Transverse colon (tissue), 4 donors: ENCODE measurements around the gene SLC17A3.

Source experiments
- CTCF ChIP-seq, 5 experiments: fragments of 200-600 bp in 3 of 5; fragments of 450-650 bp in 2 of 5; sonication (generic) in 3 of 5; IDR thresholded peaks; 1 replicate in 2 of 5; 2 replicates in 3 of 5; pipeline ENCODE4 v1.5.1; 2016 to 2017; ENCODE audit warnings: antibody characterized with exemption in 5 of 5, inconsistent platforms in 3 of 5, mild to moderate bottlenecking in 2 of 5, moderate library complexity in 1 of 5
- POLR2A ChIP-seq: fragments of 450-650 bp; IDR thresholded peaks from one replicate; pipeline ENCODE4 v1.6.1; 2016; ENCODE audit warnings: antibody characterized with exemption, mild to moderate bottlenecking, moderate library complexity
- POLR2AphosphoS5 ChIP-seq, 3 donors: sonication (generic); formaldehyde crosslinking; IDR thresholded peaks; one replicate each; pipeline ENCODE4 v1.6.1; 2016; ENCODE audit warnings: antibody characterized with exemption in 3 of 3

- TF ChIP-seq CTCF (IDR thresholded peaks at IDR 0.05) (no peak), POLR2A (no peak), POLR2AphosphoS5 (IDR thresholded peaks at IDR 0.05) (no peak)
These were observed 48.3 kb upstream of the SLC17A3 start for GRCh38 chr6:25922301-25922700.
